Measurements from ENCODE around the gene AQP2. TPM values are rescaled to one million over a fixed set of nuclear protein-coding genes. Genes with fewer than 3 reads are reported as not detected.
"Not testable (repeated sequence)": the region's sequence is repeated elsewhere in the genome, so short reads cannot be mapped to it uniquely, and the experiment has no call there.

The AQP2 gene
- polyA plus RNA-seq, 1 of the 3 experiments (the other 2 are of a cell fraction), result not detected

DNA sequence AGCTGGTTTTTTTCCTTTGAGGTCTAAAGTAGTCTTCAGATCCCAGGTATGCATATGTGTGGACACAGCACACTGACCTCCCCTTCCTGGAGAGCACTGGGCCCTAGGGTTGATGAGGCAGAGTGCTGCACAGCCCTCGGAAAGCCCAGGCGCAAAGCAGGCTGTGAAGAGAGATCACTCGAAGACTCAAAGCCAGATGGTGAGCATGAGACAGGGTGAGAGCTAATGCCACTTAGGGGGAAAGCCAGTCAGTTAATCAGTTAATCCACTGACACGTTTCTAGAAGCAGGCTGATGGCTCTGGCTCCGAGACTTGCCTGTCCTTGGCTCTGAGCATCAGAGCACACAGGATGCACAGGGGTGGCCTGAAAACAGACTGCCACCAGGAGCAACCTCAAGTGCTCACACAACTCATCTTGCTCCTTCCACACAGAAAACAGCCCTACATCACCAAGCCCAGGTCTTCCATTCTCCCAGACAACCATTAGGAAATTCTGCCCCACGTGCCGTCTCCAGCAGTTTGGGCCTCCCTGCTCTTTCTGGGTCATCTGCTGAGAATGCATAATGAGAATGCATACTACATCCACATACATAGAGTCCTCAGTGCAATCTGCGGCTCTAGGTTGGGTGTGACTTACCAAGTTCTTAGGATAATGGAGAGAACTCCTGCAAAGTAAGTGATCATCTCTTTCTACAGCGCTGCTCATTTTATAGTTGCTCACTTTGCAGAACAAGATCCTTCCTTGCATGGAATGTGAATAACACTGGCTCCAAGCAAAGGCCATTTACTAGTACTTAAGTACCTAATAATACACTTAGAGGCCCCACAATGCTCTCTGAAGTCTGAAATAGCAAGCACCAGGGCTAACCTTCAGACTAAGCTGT lies 34.2 kb downstream of the AQP2 start:
- no peaks in the 10 kb centered on the region for H4K20me1 ChIP-seq (ENCODE audit: insufficient read depth)
- no peaks in the 10 kb centered on the region for H3K9me2 ChIP-seq
- peak overlapping the region; percentile 26; the same call in 1 of the 2 replicates for H3K9ac ChIP-seq
- peak overlapping the region; percentile 76 for H3K4me2 ChIP-seq
- TF ChIP-seq NRF1 (IDR thresholded peaks at IDR 0.05; ENCODE audit: low read depth, low read length) (no peak), RCOR1 (IDR thresholded peaks at IDR 0.05; ENCODE audit: low read length) (no peak), GABPA (IDR thresholded peaks at IDR 0.05; ENCODE audit: low read depth) (no peak), JUND (IDR thresholded peaks at IDR 0.05) (no peak), FOXJ3 (CRISPR knock-in tag; IDR thresholded peaks at IDR 0.05) (0 out of 2 replicates have a peak, but pooled peaks have one; percentile 8), RXRA (IDR thresholded peaks at IDR 0.05; ENCODE audit: borderline replicate concordance, low read depth) (no peak), SIN3A (IDR thresholded peaks at IDR 0.05; ENCODE audit: borderline replicate concordance, low read depth, low read length) (no peak)
- TF ChIP-seq, protein P1, sequence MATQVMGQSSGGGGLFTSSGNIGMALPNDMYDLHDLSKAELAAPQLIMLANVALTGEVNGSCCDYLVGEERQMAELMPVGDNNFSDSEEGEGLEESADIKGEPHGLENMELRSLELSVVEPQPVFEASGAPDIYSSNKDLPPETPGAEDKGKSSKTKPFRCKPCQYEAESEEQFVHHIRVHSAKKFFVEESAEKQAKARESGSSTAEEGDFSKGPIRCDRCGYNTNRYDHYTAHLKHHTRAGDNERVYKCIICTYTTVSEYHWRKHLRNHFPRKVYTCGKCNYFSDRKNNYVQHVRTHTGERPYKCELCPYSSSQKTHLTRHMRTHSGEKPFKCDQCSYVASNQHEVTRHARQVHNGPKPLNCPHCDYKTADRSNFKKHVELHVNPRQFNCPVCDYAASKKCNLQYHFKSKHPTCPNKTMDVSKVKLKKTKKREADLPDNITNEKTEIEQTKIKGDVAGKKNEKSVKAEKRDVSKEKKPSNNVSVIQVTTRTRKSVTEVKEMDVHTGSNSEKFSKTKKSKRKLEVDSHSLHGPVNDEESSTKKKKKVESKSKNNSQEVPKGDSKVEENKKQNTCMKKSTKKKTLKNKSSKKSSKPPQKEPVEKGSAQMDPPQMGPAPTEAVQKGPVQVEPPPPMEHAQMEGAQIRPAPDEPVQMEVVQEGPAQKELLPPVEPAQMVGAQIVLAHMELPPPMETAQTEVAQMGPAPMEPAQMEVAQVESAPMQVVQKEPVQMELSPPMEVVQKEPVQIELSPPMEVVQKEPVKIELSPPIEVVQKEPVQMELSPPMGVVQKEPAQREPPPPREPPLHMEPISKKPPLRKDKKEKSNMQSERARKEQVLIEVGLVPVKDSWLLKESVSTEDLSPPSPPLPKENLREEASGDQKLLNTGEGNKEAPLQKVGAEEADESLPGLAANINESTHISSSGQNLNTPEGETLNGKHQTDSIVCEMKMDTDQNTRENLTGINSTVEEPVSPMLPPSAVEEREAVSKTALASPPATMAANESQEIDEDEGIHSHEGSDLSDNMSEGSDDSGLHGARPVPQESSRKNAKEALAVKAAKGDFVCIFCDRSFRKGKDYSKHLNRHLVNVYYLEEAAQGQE (IDR thresholded peaks at IDR 0.05; ENCODE audit: low read depth, low read length), result no peak
- TF ChIP-seq, protein P2, sequence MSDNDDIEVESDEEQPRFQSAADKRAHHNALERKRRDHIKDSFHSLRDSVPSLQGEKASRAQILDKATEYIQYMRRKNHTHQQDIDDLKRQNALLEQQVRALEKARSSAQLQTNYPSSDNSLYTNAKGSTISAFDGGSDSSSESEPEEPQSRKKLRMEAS (IDR thresholded peaks at IDR 0.05; ENCODE audit: low read depth), result 0 out of 2 replicates have a peak, but pooled peaks have one; percentile 27
- peaks cover 33% of the 10 kb centered on the region for H3F3A ChIP-seq (replicated peaks; ENCODE audit: insufficient read depth)
- CTCF ChIA-PET, result interaction anchor here (0.6 to 12.7 kb wide), 14 partner anchors 8 to 118 kb away, joined by 3 to 176 read pairs (median 5); no protein-coding TSS in a partner anchor
- no peak for DNase-seq
- H3K4me1 ChIP-seq (ENCODE audit: control insufficient read depth in 1 of 2, insufficient read depth in 2 of 2, low read depth in 1 of 2, low read length in 1 of 2), result peaks cover 20 to 74% of the 10 kb centered on the region in 2 experiments
- H3K79me2 ChIP-seq (ENCODE audit: insufficient read depth), result no peaks in the 10 kb centered on the region
- H3K9me3 ChIP-seq, result no peaks in the 10 kb centered on the region
- H3K27ac ChIP-seq (ENCODE audit: low read depth in 2 of 2, low read length in 1 of 2), result peak overlapping the region; percentile 70 to 99
- peaks cover 8 to 21% of the 10 kb centered on the region in 2 experiments for H3K36me3 ChIP-seq (replicated peaks in 1 of 2; ENCODE audit: control insufficient read depth in 1 of 2, insufficient read depth in 2 of 2, low read length in 1 of 2)
- H2AFZ ChIP-seq (ENCODE audit: low read depth), result peak overlapping the region; percentile 26
- no peaks in the 10 kb centered on the region for H3K27me3 ChIP-seq (ENCODE audit: insufficient read depth)
- no peak overlapping the region for H3K4me3 ChIP-seq (ENCODE audit: low read depth in 2 of 2, low read length in 1 of 2)
- POLR2A ChIA-PET, result interaction anchor here (0.5 to 2.4 kb wide), 13 partner anchors 8 to 117 kb away, joined by 3 to 8 read pairs (median 3); partner anchors contain the start of gene RACGAP1
- WGBS (ENCODE audit: low lambda C conversion rate), result 71% methylated on average over 9 of the region's 9 CpGs

DNA sequence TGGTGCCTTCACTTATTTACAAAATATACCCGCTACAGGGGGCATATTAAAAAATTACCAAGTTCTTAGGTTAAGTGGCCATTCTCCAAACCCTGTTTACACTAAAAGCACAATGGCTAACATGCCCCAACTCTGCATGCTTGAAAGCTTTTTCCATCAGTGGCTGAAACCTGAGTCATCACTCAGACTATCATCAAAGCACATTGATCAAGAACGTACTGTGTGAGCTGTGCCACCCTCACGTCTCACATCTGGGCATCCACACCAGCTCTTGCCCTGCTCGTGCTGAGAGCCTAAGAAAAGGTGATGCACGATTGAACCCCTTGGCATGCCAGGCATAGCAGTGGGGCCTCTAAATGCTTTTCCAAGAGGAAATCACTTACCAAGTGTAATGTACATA lies 35.4 kb downstream of the AQP2 start:
- Histone ChIP-seq H3F3A (replicated peaks; ENCODE audit: insufficient read depth) (peaks cover 33% of the 10 kb centered on the region), H3K9ac (no peak overlapping the region), H3K36me3 (replicated peaks in 1 of 2; ENCODE audit: control insufficient read depth in 1 of 2, insufficient read depth in 2 of 2, low read length in 1 of 2) (peaks cover 16 to 33% of the 10 kb centered on the region in 2 experiments), H3K4me2 (no peak overlapping the region), H2AFZ (ENCODE audit: low read depth) (no peak overlapping the region), H3K9me3 (no peaks in the 10 kb centered on the region), H3K4me3 (ENCODE audit: low read depth in 2 of 2, low read length in 1 of 2) (no peak overlapping the region), H3K79me2 (ENCODE audit: insufficient read depth) (no peaks in the 10 kb centered on the region), H3K9me2 (no peaks in the 10 kb centered on the region), H3K4me1 (ENCODE audit: control insufficient read depth in 1 of 2, insufficient read depth in 2 of 2, low read depth in 1 of 2, low read length in 1 of 2) (peaks cover 20 to 61% of the 10 kb centered on the region in 2 experiments), H3K27ac (ENCODE audit: low read depth in 2 of 2, low read length in 1 of 2) (peak overlapping the region; percentile 7 to 99; a peak in 2 of 4 replicates), H4K20me1 (ENCODE audit: insufficient read depth) (no peaks in the 10 kb centered on the region), H3K27me3 (ENCODE audit: insufficient read depth) (no peaks in the 10 kb centered on the region)
- TF ChIP-seq FOXJ3 (CRISPR knock-in tag; IDR thresholded peaks at IDR 0.05) (no peak), JUND (IDR thresholded peaks at IDR 0.05) (no peak), SIN3A (IDR thresholded peaks at IDR 0.05; ENCODE audit: borderline replicate concordance, low read depth, low read length) (no peak), RCOR1 (IDR thresholded peaks at IDR 0.05; ENCODE audit: low read length) (no peak), ELF1 (IDR thresholded peaks at IDR 0.05) (no peak), NRF1 (IDR thresholded peaks at IDR 0.05; ENCODE audit: low read depth, low read length) (no peak), TCF12 (IDR thresholded peaks at IDR 0.05) (no peak), FOSL2 (IDR thresholded peaks at IDR 0.05; ENCODE audit: borderline replicate concordance, low read depth) (no peak), GABPA (IDR thresholded peaks at IDR 0.05; ENCODE audit: low read depth) (no peak), YY1 (IDR thresholded peaks at IDR 0.05; ENCODE audit: low read depth) (no peak)
- TF ChIP-seq, protein P3, sequence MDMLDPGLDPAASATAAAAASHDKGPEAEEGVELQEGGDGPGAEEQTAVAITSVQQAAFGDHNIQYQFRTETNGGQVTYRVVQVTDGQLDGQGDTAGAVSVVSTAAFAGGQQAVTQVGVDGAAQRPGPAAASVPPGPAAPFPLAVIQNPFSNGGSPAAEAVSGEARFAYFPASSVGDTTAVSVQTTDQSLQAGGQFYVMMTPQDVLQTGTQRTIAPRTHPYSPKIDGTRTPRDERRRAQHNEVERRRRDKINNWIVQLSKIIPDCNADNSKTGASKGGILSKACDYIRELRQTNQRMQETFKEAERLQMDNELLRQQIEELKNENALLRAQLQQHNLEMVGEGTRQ (IDR thresholded peaks at IDR 0.05; ENCODE audit: borderline replicate concordance, low read depth, low read length), result no peak
- ChIA-PET POLR2A (interaction anchor here (1.2 to 2.0 kb wide), 2 partner anchors 19 to 32 kb away, joined by 3 to 5 read pairs; no protein-coding TSS in a partner anchor), CTCF (interaction anchor here (0.9 to 12.7 kb wide), 8 partner anchors 9 to 119 kb away, joined by 3 to 176 read pairs (median 12); no protein-coding TSS in a partner anchor)
- WGBS (ENCODE audit: low lambda C conversion rate), result 94% methylated on average over 5 of the region's 5 CpGs
- DNase-seq, result no peak

DNA sequence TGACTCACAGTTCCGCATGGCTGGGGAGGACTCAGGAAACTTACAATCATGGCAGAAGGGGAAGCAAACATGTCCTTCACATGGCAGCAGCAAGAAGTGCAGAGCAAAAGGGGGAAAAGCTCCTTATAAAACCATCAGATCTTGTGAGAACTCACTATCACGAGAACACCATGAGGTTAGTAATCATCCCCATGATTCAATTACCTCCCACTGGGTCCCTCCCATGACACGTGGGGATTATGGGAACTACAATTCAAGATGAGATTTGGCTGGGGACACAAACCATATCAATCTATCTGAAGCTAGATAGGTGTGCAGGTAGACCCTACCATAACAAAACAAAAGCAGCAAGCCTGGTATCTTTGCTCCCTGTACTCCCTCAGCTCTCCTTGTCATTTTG lies 35.9 kb downstream of the AQP2 start:
- H3K4me3 ChIP-seq (ENCODE audit: low read depth in 2 of 2, low read length in 1 of 2); H2AFZ ChIP-seq (ENCODE audit: low read depth); H3K27me3 ChIP-seq (ENCODE audit: insufficient read depth); H3K4me2 ChIP-seq; DNase-seq; H3K9me2 ChIP-seq; H4K20me1 ChIP-seq (ENCODE audit: insufficient read depth); H3K9me3 ChIP-seq; H3K9ac ChIP-seq; H3K79me2 ChIP-seq (ENCODE audit: insufficient read depth); H3K27ac ChIP-seq (ENCODE audit: low read depth in 2 of 2, low read length in 1 of 2): not testable (repeated sequence)
- ChIA-PET CTCF (interaction anchor here (0.7 to 9.7 kb wide), 9 partner anchors 8 to 119 kb away, joined by 3 to 98 read pairs (median 4); no protein-coding TSS in a partner anchor), POLR2A (interaction anchor here (1.2 to 2.0 kb wide), 2 partner anchors 19 to 32 kb away, joined by 3 to 5 read pairs; no protein-coding TSS in a partner anchor)
- peaks cover 20 to 56% of the 10 kb centered on the region in 2 experiments for H3K4me1 ChIP-seq (ENCODE audit: control insufficient read depth in 1 of 2, insufficient read depth in 2 of 2, low read depth in 1 of 2, low read length in 1 of 2)
- 95% methylated on average over 3 of the region's 3 CpGs for WGBS (ENCODE audit: low lambda C conversion rate)
- H3K36me3 ChIP-seq (replicated peaks in 1 of 2; ENCODE audit: control insufficient read depth in 1 of 2, insufficient read depth in 2 of 2, low read length in 1 of 2), result peaks cover 17 to 33% of the 10 kb centered on the region in 2 experiments
- peaks cover 33% of the 10 kb centered on the region for H3F3A ChIP-seq (replicated peaks; ENCODE audit: insufficient read depth)

All from SK-N-SH (cell line).